Activated naive CD4-positive, alpha-beta T cell treated with anti-CD3 and anti-CD28 coated beads, Interleukin-2, amount 50 U/mL, for 24 hours (primary cell): Measurements from ENCODE around the gene GATA5.
"Not testable (repeated sequence)": the region's sequence is repeated elsewhere in the genome, so short reads cannot be mapped to it uniquely, and the experiment has no call there.

Experiments used
- H3K27ac Mint-ChIP-seq: one replicate; pipeline ENCODE4 v1.8.0; 2021; ENCODE audit warnings: mild to moderate bottlenecking, mixed read lengths
- H3K27me3 Mint-ChIP-seq: one replicate; pipeline ENCODE4 v1.8.0; 2021; ENCODE audit warnings: mixed read lengths
- H3K36me3 Mint-ChIP-seq: one replicate; pipeline ENCODE4 v1.8.0; 2021; ENCODE audit warnings: mixed read lengths
- H3K4me1 Mint-ChIP-seq: one replicate; pipeline ENCODE4 v1.8.0; 2021; ENCODE audit warnings: mixed read lengths
- H3K4me3 Mint-ChIP-seq: one replicate; pipeline ENCODE4 v1.8.0; 2021; ENCODE audit warnings: mild to moderate bottlenecking, mixed read lengths
- H3K9me3 Mint-ChIP-seq: one replicate; pipeline ENCODE4 v1.8.0; 2021; ENCODE audit warnings: mixed read lengths

GATA5 gene

GRCh38 chr20:62495749-62496567, 20.2 kb upstream of the GATA5 start:
- H3K27ac Mint-ChIP-seq, result no peak overlapping the region
- H3K36me3 Mint-ChIP-seq, result no peaks in the 10 kb centered on the region
- H3K4me1 Mint-ChIP-seq, result peaks cover 8% of the 10 kb centered on the region
- H3K9me3 Mint-ChIP-seq, result no peaks in the 10 kb centered on the region
- no peak overlapping the region for H3K4me3 Mint-ChIP-seq
- peaks cover 1% of the 10 kb centered on the region for H3K27me3 Mint-ChIP-seq

- Mint-ChIP-seq H3K27me3 (peaks cover 3% of the 10 kb centered on the region), H3K4me3 (no peak overlapping the region), H3K36me3 (no peaks in the 10 kb centered on the region), H3K27ac (no peak overlapping the region), H3K9me3 (no peaks in the 10 kb centered on the region), H3K4me1 (peaks cover under 1% of the 10 kb centered on the region)
Measured at GRCh38 chr20:62494980-62495748, 19.4 kb upstream of the GATA5 start.

- H3K9me3 Mint-ChIP-seq, result no peaks in the 10 kb centered on the region
- H3K27ac Mint-ChIP-seq, result no peak overlapping the region
- no peaks in the 10 kb centered on the region for H3K36me3 Mint-ChIP-seq
- H3K4me1 Mint-ChIP-seq, result no peaks in the 10 kb centered on the region
- peaks cover 4% of the 10 kb centered on the region for H3K27me3 Mint-ChIP-seq
- H3K4me3 Mint-ChIP-seq, result no peak overlapping the region
Measured at GRCh38 chr20:62494537-62494936, 18.7 kb upstream of the GATA5 start.

GRCh38 chr20:62493886-62494285, 18.1 kb upstream of the GATA5 start:
- Mint-ChIP-seq H3K27me3 (peaks cover 5% of the 10 kb centered on the region), H3K4me1 (no peaks in the 10 kb centered on the region), H3K4me3 (no peak overlapping the region), H3K9me3 (no peaks in the 10 kb centered on the region), H3K27ac (no peak overlapping the region), H3K36me3 (no peaks in the 10 kb centered on the region)

DNA sequence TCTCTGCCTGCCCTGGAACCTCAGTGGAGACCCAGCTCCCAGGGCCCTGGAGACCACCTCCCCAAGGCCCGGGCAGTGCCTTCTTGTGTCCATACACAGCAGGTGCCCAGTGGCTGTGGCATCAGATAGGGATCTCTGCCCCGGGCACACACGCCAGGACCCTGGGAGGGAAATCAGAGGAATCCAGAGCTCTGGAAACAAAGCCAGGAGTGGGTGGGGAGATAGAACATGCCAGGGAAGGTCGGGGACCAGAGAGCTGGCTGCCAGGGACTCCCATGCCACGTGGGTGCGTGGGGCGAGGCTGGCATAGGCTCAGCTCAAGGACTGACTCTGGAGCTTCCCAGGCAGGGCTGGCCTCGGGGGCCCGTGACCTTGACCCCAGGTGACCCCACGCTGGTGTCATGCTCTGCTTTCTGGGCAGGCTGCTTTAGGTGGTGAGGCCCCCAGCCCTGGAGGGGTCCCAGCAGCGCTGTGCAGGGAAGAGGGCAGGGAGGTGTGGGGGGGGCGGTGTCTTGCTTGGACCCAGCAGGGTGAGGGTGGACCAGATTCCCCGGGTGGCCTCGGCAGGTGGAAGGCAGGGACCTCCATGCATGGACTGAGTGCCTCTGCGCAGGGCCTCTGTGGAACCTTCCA, 17.6 kb upstream of the GATA5 start:
- peaks cover 9% of the 10 kb centered on the region for H3K27me3 Mint-ChIP-seq

GRCh38 chr20:62492711-62493110, 16.9 kb upstream of the GATA5 start:
- Mint-ChIP-seq H3K4me1 (no peaks in the 10 kb centered on the region), H3K36me3 (no peaks in the 10 kb centered on the region), H3K27ac (no peak overlapping the region), H3K9me3 (no peaks in the 10 kb centered on the region), H3K4me3 (no peak overlapping the region), H3K27me3 (peaks cover 12% of the 10 kb centered on the region)

More for the DNA sequence above, 17.6 kb upstream of the GATA5 start:
- Mint-ChIP-seq H3K27ac (no peak overlapping the region), H3K36me3 (no peaks in the 10 kb centered on the region), H3K4me1 (no peaks in the 10 kb centered on the region), H3K4me3 (no peak overlapping the region), H3K9me3 (no peaks in the 10 kb centered on the region)

DNA sequence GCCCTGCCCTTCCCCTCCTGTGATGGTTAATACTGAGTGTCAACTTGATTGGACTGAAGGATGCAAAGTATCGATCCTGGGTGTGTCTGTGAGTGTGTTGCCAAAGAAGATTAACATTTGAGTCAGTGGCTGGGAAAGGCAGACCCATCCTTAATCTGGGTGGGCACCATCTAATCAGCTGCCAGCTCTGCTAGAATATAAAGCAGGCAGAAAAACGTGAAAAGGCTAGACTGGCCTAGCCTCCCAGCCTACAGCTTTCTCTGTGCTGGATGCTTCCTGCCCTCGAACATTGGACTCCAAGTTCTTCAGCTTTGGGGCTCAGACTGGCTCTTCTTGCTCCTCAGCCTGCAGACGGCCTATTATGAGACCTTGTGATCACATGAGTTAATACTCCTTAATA, 15.0 kb upstream of the GATA5 start:
- not testable (repeated sequence) for H3K27ac Mint-ChIP-seq, H3K4me3 Mint-ChIP-seq, H3K36me3 Mint-ChIP-seq, H3K9me3 Mint-ChIP-seq, H3K4me1 Mint-ChIP-seq
- peaks cover 19% of the 10 kb centered on the region for H3K27me3 Mint-ChIP-seq

DNA sequence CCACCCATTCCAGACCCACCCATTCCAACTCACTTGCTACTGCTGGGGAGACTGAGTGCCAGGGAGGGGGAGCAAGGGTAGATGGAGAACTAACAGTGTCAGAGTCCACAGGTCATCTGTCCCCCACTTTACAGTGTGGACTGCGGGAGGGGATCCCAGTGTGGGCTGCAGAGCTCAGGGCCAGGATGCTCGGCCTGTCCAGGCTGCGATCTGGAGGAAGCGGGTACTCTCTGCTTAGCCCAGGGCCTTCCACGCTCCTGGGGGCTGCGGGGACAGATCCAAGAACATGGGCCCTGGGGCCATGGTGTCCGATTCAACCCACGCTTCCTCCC, 14.1 kb upstream of the GATA5 start:
- no peaks in the 10 kb centered on the region for H3K9me3 Mint-ChIP-seq
- no peaks in the 10 kb centered on the region for H3K4me1 Mint-ChIP-seq
- no peak overlapping the region for H3K27ac Mint-ChIP-seq
- peaks cover 21% of the 10 kb centered on the region for H3K27me3 Mint-ChIP-seq
- H3K4me3 Mint-ChIP-seq, result no peak overlapping the region
- no peaks in the 10 kb centered on the region for H3K36me3 Mint-ChIP-seq

- Mint-ChIP-seq H3K36me3 (no peaks in the 10 kb centered on the region), H3K9me3 (no peaks in the 10 kb centered on the region), H3K4me3 (no peak overlapping the region), H3K27ac (no peak overlapping the region), H3K4me1 (no peaks in the 10 kb centered on the region), H3K27me3 (peaks cover 21% of the 10 kb centered on the region)
Measured at GRCh38 chr20:62489186-62489931, 13.6 kb upstream of the GATA5 start.

- Mint-ChIP-seq H3K27ac (no peak overlapping the region), H3K36me3 (no peaks in the 10 kb centered on the region), H3K4me3 (no peak overlapping the region), H3K4me1 (no peaks in the 10 kb centered on the region), H3K27me3 (peaks cover 23% of the 10 kb centered on the region), H3K9me3 (no peaks in the 10 kb centered on the region)
Measured at GRCh38 chr20:62488470-62488869, 12.7 kb upstream of the GATA5 start.

DNA sequence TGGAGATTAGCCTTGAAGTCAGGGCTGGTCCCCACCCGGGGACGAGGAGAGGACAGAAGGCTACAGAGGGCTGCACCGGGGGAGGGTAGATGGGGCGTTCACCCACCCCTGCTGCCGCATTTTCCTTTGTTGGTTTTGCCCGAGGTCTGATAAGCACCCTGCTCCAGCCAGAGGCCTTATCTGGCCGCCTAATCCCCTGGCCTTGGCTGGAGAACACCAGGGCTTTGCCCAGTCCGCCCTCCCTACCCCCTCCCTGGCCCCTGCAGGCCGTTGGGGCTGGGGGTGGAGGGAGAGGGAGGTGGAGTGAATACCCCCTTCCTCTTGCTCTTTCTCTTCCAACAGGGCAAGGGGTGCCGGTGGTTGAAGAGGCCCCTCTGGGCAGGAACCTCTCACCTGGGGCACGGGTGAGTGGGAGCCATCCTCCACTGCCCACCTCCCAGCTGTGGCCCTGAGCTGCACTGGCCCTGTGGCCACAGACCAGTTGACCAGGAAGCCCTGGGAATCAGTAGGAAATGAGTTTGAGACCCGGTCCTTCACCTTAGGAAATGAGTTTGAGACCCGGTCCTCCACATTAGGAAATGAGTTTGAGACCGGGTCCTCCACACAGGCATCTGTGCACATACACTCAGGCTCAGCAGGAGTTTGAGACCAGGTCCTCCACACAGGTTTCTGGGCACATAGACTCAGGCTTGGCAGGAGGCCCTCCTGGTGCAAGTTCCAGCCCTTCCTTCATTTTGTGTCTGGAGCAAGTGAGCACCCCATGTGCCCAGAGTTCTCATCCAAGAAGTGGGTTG, 12.0 kb upstream of the GATA5 start:
- peaks cover 3% of the 10 kb centered on the region for H3K4me1 Mint-ChIP-seq
- H3K27me3 Mint-ChIP-seq, result peaks cover 29% of the 10 kb centered on the region
- no peak overlapping the region for H3K27ac Mint-ChIP-seq
- no peaks in the 10 kb centered on the region for H3K9me3 Mint-ChIP-seq
- H3K36me3 Mint-ChIP-seq, result no peaks in the 10 kb centered on the region
- H3K4me3 Mint-ChIP-seq, result no peak overlapping the region

GRCh38 chr20:62487118-62487517, 11.3 kb upstream of the GATA5 start:
- Mint-ChIP-seq H3K27me3 (peaks cover 34% of the 10 kb centered on the region), H3K27ac (no peak overlapping the region), H3K4me1 (peaks cover 4% of the 10 kb centered on the region), H3K4me3 (no peak overlapping the region), H3K9me3 (no peaks in the 10 kb centered on the region), H3K36me3 (no peaks in the 10 kb centered on the region)

- no peak overlapping the region for H3K27ac Mint-ChIP-seq
- no peaks in the 10 kb centered on the region for H3K9me3 Mint-ChIP-seq
- H3K36me3 Mint-ChIP-seq, result no peaks in the 10 kb centered on the region
- peaks cover 4% of the 10 kb centered on the region for H3K4me1 Mint-ChIP-seq
- H3K4me3 Mint-ChIP-seq, result no peak overlapping the region
- peaks cover 34% of the 10 kb centered on the region for H3K27me3 Mint-ChIP-seq
Measured at GRCh38 chr20:62486484-62486883, 10.7 kb upstream of the GATA5 start.

- no peaks in the 10 kb centered on the region for H3K9me3 Mint-ChIP-seq
- H3K27ac Mint-ChIP-seq, result no peak overlapping the region
- H3K36me3 Mint-ChIP-seq, result no peaks in the 10 kb centered on the region
- H3K4me3 Mint-ChIP-seq, result no peak overlapping the region
- H3K4me1 Mint-ChIP-seq, result peaks cover 4% of the 10 kb centered on the region
- H3K27me3 Mint-ChIP-seq, result peaks cover 33% of the 10 kb centered on the region
Measured at GRCh38 chr20:62485701-62486089, 9.9 kb upstream of the GATA5 start.
